ENCODE measurements around the gene IL7R.
A peak's percentile ranks its signal among the peaks of the same experiment; 100 is the strongest.
"Not testable (repeated sequence)": the region's sequence is repeated elsewhere in the genome, so short reads cannot be mapped to it uniquely, and the experiment has no call there.

IL7R gene

GRCh38 chr5:35842856-35843255 is 13.8 kb upstream of the IL7R start:
- no peak for DNase-seq

- DNase-seq = not testable (repeated sequence)
Measured at GRCh38 chr5:35845508-35845907, 11.2 kb upstream of the IL7R start.

GRCh38 chr5:35847491-35847890 is 9.2 kb upstream of the IL7R start:
- no peak for DNase-seq

GRCh38 chr5:35847961-35848360 is 8.7 kb upstream of the IL7R start:
- DNase-seq = no peak

- DNase-seq = no peak
Measured at GRCh38 chr5:35849860-35850259, 6.8 kb upstream of the IL7R start.

- no peak for DNase-seq
Measured at GRCh38 chr5:35850967-35851680, 5.6 kb upstream of the IL7R start.

- DNase-seq = no peak
Measured at GRCh38 chr5:35852084-35852734, 4.5 kb upstream of the IL7R start.

- no peak for DNase-seq
Measured at GRCh38 chr5:35852773-35853172, 3.9 kb upstream of the IL7R start.

- DNase-seq = no peak
Measured at GRCh38 chr5:35853631-35854030, 3.1 kb upstream of the IL7R start.

GRCh38 chr5:35854248-35854647 is 2.4 kb upstream of the IL7R start:
- DNase-seq = no peak

- DNase-seq = peak; percentile 42
Measured at GRCh38 chr5:35855187-35855586, 1.5 kb upstream of the IL7R start.

GRCh38 chr5:35856186-35856764 is 416 bp upstream of the IL7R start:
- not testable (repeated sequence) for DNase-seq

- DNase-seq = peak; percentile 97
Measured at GRCh38 chr5:35857606-35858205, 1.0 kb downstream of the IL7R start.

GRCh38 chr5:35859101-35859661 is 2.5 kb downstream of the IL7R start:
- DNase-seq = peak; percentile 78

- DNase-seq = peak; percentile 83
Measured at GRCh38 chr5:35860686-35861085, 4.0 kb downstream of the IL7R start.

- DNase-seq = peak; percentile 67
Measured at GRCh38 chr5:35861718-35862117, 5.0 kb downstream of the IL7R start.

GRCh38 chr5:35862126-35862525 is 5.4 kb downstream of the IL7R start:
- DNase-seq = no peak

GRCh38 chr5:35863159-35863558 is 6.5 kb downstream of the IL7R start:
- no peak for DNase-seq

- DNase-seq = no peak
Measured at GRCh38 chr5:35867998-35868397, 11.3 kb downstream of the IL7R start.

GRCh38 chr5:35869685-35870277 is 13.1 kb downstream of the IL7R start:
- DNase-seq = no peak

- no peak for DNase-seq
Measured at GRCh38 chr5:35870605-35871004, 13.9 kb downstream of the IL7R start.

GRCh38 chr5:35876454-35876853 is 19.8 kb downstream of the IL7R start:
- DNase-seq = peak; percentile 33

- peak; percentile 38 for DNase-seq
Measured at GRCh38 chr5:35876922-35877321, 20.2 kb downstream of the IL7R start.
